ENCODE measurements around the gene FBXW10.
"Not testable (repeated sequence)": the region's sequence is repeated elsewhere in the genome, so short reads cannot be mapped to it uniquely, and the experiment has no call there.

Gene FBXW10

DNA sequence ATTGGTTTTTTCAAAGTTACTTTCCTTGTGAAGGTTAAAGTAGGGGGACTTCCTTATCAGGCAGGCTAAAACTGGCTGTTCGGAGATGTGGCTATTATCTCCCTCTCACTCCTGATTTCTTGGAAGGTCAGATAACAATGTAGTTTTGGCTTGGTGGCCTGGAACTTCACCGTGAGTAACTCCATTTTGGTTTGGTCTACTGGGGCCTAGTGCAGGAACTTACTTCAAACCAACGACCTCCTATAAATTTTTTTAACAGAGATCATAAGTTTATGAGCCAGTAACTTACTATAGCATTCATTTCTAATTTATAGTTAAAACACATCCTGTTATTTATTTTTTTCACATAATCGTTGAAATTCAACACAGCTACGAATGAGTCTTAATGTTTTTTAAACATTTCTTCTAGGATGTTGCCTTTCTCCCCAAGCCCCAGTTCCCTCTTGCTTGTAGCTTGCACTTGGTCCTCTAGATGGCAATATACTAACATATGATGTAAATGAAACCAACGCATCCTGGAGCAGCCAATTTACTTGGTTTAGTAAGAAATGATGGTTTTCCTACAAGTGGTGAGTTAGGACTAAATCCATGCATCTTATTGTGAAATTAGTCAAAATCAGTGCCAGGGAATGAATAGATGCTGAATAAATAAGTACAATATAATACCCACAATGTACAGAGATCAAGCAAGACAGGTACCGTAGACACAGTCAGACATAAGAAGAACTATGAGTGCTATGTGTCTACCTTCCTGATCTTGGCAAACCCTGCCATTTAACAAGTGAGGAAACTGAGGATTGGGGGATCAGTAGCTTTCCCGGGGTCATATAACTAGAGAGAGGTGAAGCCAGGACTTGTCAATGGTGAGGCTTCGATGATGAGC lies 72.9 kb downstream of the FBXW10 start:
- not testable (repeated sequence) for H3K9me3 ChIP-seq (ENCODE audit: low read length); H2AFZ ChIP-seq (ENCODE audit: low read length); H3F3A ChIP-seq (ENCODE audit: insufficient read depth, low read length); H3K4me2 ChIP-seq (ENCODE audit: low read length); H3K27me3 ChIP-seq (ENCODE audit: insufficient read depth, low read length); H3K27ac ChIP-seq (ENCODE audit: low read depth, low read length, poor library complexity, severe bottlenecking); H3K4me3 ChIP-seq (ENCODE audit: low read depth, low read length, poor library complexity, severe bottlenecking); H3K79me2 ChIP-seq (ENCODE audit: insufficient read depth, low read length); H3K9ac ChIP-seq (ENCODE audit: low read length); H3K4me1 ChIP-seq (ENCODE audit: insufficient read depth, low read length, severe bottlenecking); H3K9me2 ChIP-seq (ENCODE audit: low read depth, low read length); H4K20me1 ChIP-seq (ENCODE audit: insufficient read depth, low read length); H3K36me3 ChIP-seq (ENCODE audit: insufficient read depth, low read length)
- TF ChIP-seq, protein P1, sequence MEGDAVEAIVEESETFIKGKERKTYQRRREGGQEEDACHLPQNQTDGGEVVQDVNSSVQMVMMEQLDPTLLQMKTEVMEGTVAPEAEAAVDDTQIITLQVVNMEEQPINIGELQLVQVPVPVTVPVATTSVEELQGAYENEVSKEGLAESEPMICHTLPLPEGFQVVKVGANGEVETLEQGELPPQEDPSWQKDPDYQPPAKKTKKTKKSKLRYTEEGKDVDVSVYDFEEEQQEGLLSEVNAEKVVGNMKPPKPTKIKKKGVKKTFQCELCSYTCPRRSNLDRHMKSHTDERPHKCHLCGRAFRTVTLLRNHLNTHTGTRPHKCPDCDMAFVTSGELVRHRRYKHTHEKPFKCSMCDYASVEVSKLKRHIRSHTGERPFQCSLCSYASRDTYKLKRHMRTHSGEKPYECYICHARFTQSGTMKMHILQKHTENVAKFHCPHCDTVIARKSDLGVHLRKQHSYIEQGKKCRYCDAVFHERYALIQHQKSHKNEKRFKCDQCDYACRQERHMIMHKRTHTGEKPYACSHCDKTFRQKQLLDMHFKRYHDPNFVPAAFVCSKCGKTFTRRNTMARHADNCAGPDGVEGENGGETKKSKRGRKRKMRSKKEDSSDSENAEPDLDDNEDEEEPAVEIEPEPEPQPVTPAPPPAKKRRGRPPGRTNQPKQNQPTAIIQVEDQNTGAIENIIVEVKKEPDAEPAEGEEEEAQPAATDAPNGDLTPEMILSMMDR (IDR thresholded peaks at IDR 0.05; ENCODE audit: low read length) = peak; percentile 57

DNA sequence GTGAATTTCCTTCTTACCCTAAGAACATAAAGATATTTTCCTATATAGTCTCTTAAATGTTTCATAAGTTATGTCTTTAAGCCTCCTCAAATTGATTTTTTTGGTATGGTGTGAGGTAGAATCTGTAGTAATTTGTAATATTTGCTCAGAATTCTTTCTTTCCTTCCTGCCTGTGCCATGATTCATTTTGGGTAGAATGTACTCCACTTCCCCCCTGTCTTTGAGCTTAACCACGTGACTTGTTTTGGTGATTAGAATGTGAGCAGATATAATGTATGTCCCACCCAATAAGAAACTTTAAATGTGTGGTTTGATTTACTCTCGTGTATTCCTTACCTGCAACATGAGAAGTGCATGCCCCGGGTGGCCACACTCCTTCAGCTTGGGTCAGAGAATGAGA lies 77.6 kb downstream of the FBXW10 start:
- not testable (repeated sequence) for H3K36me3 ChIP-seq (ENCODE audit: insufficient read depth, low read length); H3K9me2 ChIP-seq (ENCODE audit: low read depth, low read length); H3K27me3 ChIP-seq (ENCODE audit: insufficient read depth, low read length); H3K9me3 ChIP-seq (ENCODE audit: low read length); H2AFZ ChIP-seq (ENCODE audit: low read length); H3F3A ChIP-seq (ENCODE audit: insufficient read depth, low read length); H3K4me2 ChIP-seq (ENCODE audit: low read length); H3K27ac ChIP-seq (ENCODE audit: low read depth, low read length, poor library complexity, severe bottlenecking); H3K79me2 ChIP-seq (ENCODE audit: insufficient read depth, low read length); H3K4me1 ChIP-seq (ENCODE audit: insufficient read depth, low read length, severe bottlenecking); H4K20me1 ChIP-seq (ENCODE audit: insufficient read depth, low read length); H3K9ac ChIP-seq (ENCODE audit: low read length); H3K4me3 ChIP-seq (ENCODE audit: low read depth, low read length, poor library complexity, severe bottlenecking)

DNA sequence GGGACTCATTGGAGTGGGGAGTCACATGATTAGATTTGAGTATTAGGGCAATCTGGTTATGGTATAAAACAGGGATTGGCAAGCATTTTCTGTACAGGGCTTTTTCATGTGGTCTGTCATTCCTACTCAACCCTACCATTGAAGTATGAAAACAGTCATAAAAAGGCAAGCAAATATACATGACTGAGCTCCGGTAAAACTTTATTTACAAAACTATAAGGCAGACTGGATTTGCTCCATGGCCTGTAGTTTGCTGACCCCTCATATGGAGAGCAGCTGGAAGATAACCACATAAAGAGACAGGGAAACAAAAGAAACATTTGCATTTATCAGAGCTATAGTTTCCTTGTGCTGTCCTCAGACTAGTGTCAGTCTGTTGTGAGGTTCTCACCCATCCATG lies 83.8 kb downstream of the FBXW10 start:
- H3K79me2 ChIP-seq (ENCODE audit: insufficient read depth, low read length); H3F3A ChIP-seq (ENCODE audit: insufficient read depth, low read length); H3K4me1 ChIP-seq (ENCODE audit: insufficient read depth, low read length, severe bottlenecking); H3K9me2 ChIP-seq (ENCODE audit: low read depth, low read length); H3K36me3 ChIP-seq (ENCODE audit: insufficient read depth, low read length); H3K27me3 ChIP-seq (ENCODE audit: insufficient read depth, low read length); H3K4me2 ChIP-seq (ENCODE audit: low read length); H3K4me3 ChIP-seq (ENCODE audit: low read depth, low read length, poor library complexity, severe bottlenecking); H3K9me3 ChIP-seq (ENCODE audit: low read length); H4K20me1 ChIP-seq (ENCODE audit: insufficient read depth, low read length); H3K9ac ChIP-seq (ENCODE audit: low read length); H3K27ac ChIP-seq (ENCODE audit: low read depth, low read length, poor library complexity, severe bottlenecking); H2AFZ ChIP-seq (ENCODE audit: low read length): not testable (repeated sequence)
